Measurements from ENCODE around the gene NEK2.

Gene NEK2

DNA sequence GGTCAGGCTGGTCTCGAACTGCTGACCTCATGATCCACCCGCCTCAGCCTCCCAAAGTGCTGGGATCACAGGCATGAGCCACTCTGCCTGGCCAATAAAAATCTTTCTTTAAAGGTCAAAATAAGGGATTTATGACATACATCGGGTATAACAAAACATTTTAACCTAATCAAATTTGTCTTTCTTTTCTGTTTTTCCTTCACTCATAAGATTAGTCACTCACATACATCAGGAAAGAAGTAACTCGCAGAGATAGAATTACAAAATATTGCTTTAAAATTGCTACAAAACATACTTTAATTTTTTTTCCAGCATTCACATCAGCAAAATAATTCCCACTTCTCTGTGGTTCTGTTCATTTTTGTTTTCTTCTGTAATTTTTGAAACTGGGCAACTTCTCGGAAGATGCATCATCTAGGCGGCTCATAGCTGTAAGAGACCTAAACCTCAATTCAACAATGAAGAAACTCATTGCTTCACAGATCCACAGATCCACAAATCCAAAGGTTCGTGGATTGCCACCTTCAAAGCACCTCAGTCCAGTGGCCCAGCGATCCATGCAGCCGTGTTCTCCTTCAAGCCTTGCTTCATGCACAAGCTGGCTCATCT lies 39.7 kb downstream of the NEK2 start:
- Histone ChIP-seq H3K4me2 (ENCODE audit: low read depth, low read length, poor library complexity, severe bottlenecking) (no peak overlapping the region), H4K20me1 (ENCODE audit: insufficient read depth, low read length, poor library complexity, severe bottlenecking) (no peaks in the 10 kb centered on the region), H3K79me2 (ENCODE audit: insufficient read depth, low read length) (no peaks in the 10 kb centered on the region), H3K9me3 (ENCODE audit: insufficient read depth, low read depth, low read length) (no peaks in the 10 kb centered on the region), H3F3A (ENCODE audit: low read depth) (no peaks in the 10 kb centered on the region), H3K4me3 (ENCODE audit: low read length, poor library complexity, severe bottlenecking) (no peak overlapping the region), H3K4me1 (ENCODE audit: insufficient read depth, low read length, poor library complexity, severe bottlenecking) (peaks cover 15% of the 10 kb centered on the region), H3K27me3 (ENCODE audit: insufficient read depth, low read length, poor library complexity, severe bottlenecking) (peaks cover 19% of the 10 kb centered on the region), H3K36me3 (ENCODE audit: insufficient read depth, low read length) (no peaks in the 10 kb centered on the region), H3K9me2 (replicated peaks; ENCODE audit: low read depth, low read length) (no peaks in the 10 kb centered on the region), H3K9ac (ENCODE audit: low read depth, low read length, poor library complexity, severe bottlenecking) (no peak overlapping the region), H2AFZ (ENCODE audit: low read length) (no peak overlapping the region)
- TF ChIP-seq, protein P1, sequence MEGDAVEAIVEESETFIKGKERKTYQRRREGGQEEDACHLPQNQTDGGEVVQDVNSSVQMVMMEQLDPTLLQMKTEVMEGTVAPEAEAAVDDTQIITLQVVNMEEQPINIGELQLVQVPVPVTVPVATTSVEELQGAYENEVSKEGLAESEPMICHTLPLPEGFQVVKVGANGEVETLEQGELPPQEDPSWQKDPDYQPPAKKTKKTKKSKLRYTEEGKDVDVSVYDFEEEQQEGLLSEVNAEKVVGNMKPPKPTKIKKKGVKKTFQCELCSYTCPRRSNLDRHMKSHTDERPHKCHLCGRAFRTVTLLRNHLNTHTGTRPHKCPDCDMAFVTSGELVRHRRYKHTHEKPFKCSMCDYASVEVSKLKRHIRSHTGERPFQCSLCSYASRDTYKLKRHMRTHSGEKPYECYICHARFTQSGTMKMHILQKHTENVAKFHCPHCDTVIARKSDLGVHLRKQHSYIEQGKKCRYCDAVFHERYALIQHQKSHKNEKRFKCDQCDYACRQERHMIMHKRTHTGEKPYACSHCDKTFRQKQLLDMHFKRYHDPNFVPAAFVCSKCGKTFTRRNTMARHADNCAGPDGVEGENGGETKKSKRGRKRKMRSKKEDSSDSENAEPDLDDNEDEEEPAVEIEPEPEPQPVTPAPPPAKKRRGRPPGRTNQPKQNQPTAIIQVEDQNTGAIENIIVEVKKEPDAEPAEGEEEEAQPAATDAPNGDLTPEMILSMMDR (conservative IDR thresholded peaks at IDR 0.05; ENCODE audit: low read length): no peak
- TF ChIP-seq EZH2phosphoT487 (IDR thresholded peaks at IDR 0.05; ENCODE audit: borderline replicate concordance): no peak

DNA sequence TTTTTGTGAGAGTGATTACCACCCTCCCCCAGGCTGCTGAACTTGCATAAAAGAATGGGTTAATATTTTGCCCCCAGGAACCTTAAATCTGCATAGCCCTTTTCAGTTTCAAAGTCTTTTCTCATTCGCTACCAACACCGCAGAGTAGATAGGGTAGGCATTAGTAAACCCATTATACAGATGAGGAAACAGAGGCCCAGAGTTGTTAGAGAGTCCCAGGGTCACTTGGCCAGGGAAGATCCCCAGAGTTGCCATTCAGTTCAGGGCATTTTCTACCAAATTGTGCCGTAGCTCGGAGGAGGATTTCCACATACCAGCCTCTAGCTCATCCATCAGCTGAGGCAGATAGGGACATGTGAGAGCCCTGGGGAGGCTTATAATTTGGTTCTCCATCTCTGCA lies 40.5 kb downstream of the NEK2 start:
- H3K4me1 ChIP-seq (ENCODE audit: insufficient read depth, low read length, poor library complexity, severe bottlenecking): peaks cover 15% of the 10 kb centered on the region

DNA sequence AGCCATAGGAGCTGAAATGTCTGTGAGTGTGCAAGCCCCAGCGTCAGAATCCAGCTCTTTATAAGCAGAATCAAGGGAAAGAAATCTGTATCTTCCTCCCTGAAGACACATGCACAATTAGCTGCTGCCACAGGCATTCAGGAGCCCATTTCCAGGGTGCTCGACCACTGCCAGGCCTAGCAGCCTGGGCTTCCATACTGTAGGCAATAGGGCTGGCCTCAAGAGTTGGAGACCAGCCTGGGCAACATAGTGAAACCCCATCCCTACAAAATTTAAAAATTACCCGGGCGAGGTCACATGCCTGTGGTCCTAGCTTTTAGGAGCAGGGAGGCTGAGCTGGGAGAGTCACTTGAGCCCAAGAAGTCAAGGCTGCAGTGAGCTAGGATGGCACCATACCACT lies 41.0 kb downstream of the NEK2 start:
- H2AFZ ChIP-seq (ENCODE audit: low read length): no peak overlapping the region

More for the DNA sequence above, 40.5 kb downstream of the NEK2 start:
- no peak overlapping the region for H3K4me3 ChIP-seq (ENCODE audit: low read length, poor library complexity, severe bottlenecking)
- TF ChIP-seq, protein P1 (conservative IDR thresholded peaks at IDR 0.05; ENCODE audit: low read length): no peak
- no peak for TF ChIP-seq EZH2phosphoT487 (IDR thresholded peaks at IDR 0.05; ENCODE audit: borderline replicate concordance)
- no peaks in the 10 kb centered on the region for H3K9me2 ChIP-seq (replicated peaks; ENCODE audit: low read depth, low read length)
- H3K4me2 ChIP-seq (ENCODE audit: low read depth, low read length, poor library complexity, severe bottlenecking): no peak overlapping the region
- no peaks in the 10 kb centered on the region for H4K20me1 ChIP-seq (ENCODE audit: insufficient read depth, low read length, poor library complexity, severe bottlenecking)
- no peak overlapping the region for H2AFZ ChIP-seq (ENCODE audit: low read length)
- H3K36me3 ChIP-seq (ENCODE audit: insufficient read depth, low read length): no peaks in the 10 kb centered on the region
- H3F3A ChIP-seq (ENCODE audit: low read depth): no peaks in the 10 kb centered on the region
- H3K79me2 ChIP-seq (ENCODE audit: insufficient read depth, low read length): no peaks in the 10 kb centered on the region
- H3K27me3 ChIP-seq (ENCODE audit: insufficient read depth, low read length, poor library complexity, severe bottlenecking): peaks cover 27% of the 10 kb centered on the region
- H3K9ac ChIP-seq (ENCODE audit: low read depth, low read length, poor library complexity, severe bottlenecking): no peak overlapping the region
- no peaks in the 10 kb centered on the region for H3K9me3 ChIP-seq (ENCODE audit: insufficient read depth, low read depth, low read length)

More for the DNA sequence above, 41.0 kb downstream of the NEK2 start:
- no peaks in the 10 kb centered on the region for H3K9me3 ChIP-seq (ENCODE audit: insufficient read depth, low read depth, low read length)
- no peaks in the 10 kb centered on the region for H3K79me2 ChIP-seq (ENCODE audit: insufficient read depth, low read length)
- H3K4me1 ChIP-seq (ENCODE audit: insufficient read depth, low read length, poor library complexity, severe bottlenecking): peaks cover 15% of the 10 kb centered on the region
- H3K9me2 ChIP-seq (replicated peaks; ENCODE audit: low read depth, low read length): no peaks in the 10 kb centered on the region
- H3K4me2 ChIP-seq (ENCODE audit: low read depth, low read length, poor library complexity, severe bottlenecking): no peak overlapping the region
- H3K4me3 ChIP-seq (ENCODE audit: low read length, poor library complexity, severe bottlenecking): no peak overlapping the region
- H4K20me1 ChIP-seq (ENCODE audit: insufficient read depth, low read length, poor library complexity, severe bottlenecking): no peaks in the 10 kb centered on the region
- no peak overlapping the region for H3K9ac ChIP-seq (ENCODE audit: low read depth, low read length, poor library complexity, severe bottlenecking)
- TF ChIP-seq, protein P1 (conservative IDR thresholded peaks at IDR 0.05; ENCODE audit: low read length): no peak
- TF ChIP-seq EZH2phosphoT487 (IDR thresholded peaks at IDR 0.05; ENCODE audit: borderline replicate concordance): no peak
- no peaks in the 10 kb centered on the region for H3F3A ChIP-seq (ENCODE audit: low read depth)
- no peaks in the 10 kb centered on the region for H3K36me3 ChIP-seq (ENCODE audit: insufficient read depth, low read length)
- H3K27me3 ChIP-seq (ENCODE audit: insufficient read depth, low read length, poor library complexity, severe bottlenecking): peaks cover 27% of the 10 kb centered on the region
